ENCODE data around the gene ERFE. TPM values are rescaled to one million over a fixed set of nuclear protein-coding genes. Genes with fewer than 3 reads are reported as not detected.

ERFE gene
- total and polyA plus RNA-seq, 9 donors, result 6.1 to 25.0 (median 9.2) TPM

GRCh38 chr2:238126338-238126737 is 32.4 kb upstream of the ERFE start:
- Histone ChIP-seq H3K27ac (ENCODE audit: low read length) (no peak overlapping the region), H3K4me1 (ENCODE audit: control insufficient read depth, insufficient read depth, low read length) (peaks cover 25% of the 10 kb centered on the region), H3K9me3 (replicated peaks; ENCODE audit: control insufficient read depth, low read depth, low read length) (no peaks in the 10 kb centered on the region), H3K27me3 (ENCODE audit: control insufficient read depth, insufficient read depth, low read length) (peaks cover 3% of the 10 kb centered on the region), H3K36me3 (ENCODE audit: control insufficient read depth, insufficient read depth, low read length) (no peaks in the 10 kb centered on the region), H3K4me3 (ENCODE audit: low read length) (no peak overlapping the region)
- 95% methylated on average over 2 of the region's 2 CpGs for WGBS (ENCODE audit: insufficient coverage)
- DNase-seq, result no peak

DNA sequence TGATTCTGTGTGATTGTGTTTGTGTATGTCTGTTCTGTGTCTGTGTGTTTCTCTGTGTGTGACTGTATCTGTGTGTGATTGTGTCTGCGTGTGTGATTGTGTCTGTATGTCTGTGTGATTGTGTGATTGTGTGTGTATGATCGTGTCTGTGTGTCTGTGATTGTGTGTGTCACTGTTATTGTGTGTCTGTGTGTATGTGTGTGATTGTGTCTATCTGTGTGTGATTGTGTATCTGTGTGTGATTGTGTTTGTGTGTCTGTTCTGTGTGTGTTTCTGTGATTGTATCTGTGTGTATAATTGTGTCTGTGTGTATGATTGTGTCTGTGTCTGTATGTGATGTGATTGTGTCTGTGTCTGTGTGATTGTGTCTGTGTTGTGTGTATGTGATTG is 32.0 kb upstream of the ERFE start:
- Histone ChIP-seq H3K27me3 (ENCODE audit: control insufficient read depth, insufficient read depth, low read length) (peaks cover 3% of the 10 kb centered on the region), H3K9me3 (replicated peaks; ENCODE audit: control insufficient read depth, low read depth, low read length) (no peaks in the 10 kb centered on the region), H3K4me1 (ENCODE audit: control insufficient read depth, insufficient read depth, low read length) (peaks cover 25% of the 10 kb centered on the region), H3K4me3 (ENCODE audit: low read length) (no peak overlapping the region), H3K27ac (ENCODE audit: low read length) (no peak overlapping the region), H3K36me3 (ENCODE audit: control insufficient read depth, insufficient read depth, low read length) (no peaks in the 10 kb centered on the region)
- DNase-seq, result no peak
- 94% methylated on average over 2 of the region's 2 CpGs for WGBS (ENCODE audit: insufficient coverage)

- Histone ChIP-seq H3K4me3 (ENCODE audit: low read length) (peak overlapping the region; percentile 27), H3K36me3 (ENCODE audit: control insufficient read depth, insufficient read depth, low read length) (no peaks in the 10 kb centered on the region), H3K9me3 (replicated peaks; ENCODE audit: control insufficient read depth, low read depth, low read length) (no peaks in the 10 kb centered on the region), H3K27me3 (ENCODE audit: control insufficient read depth, insufficient read depth, low read length) (peaks cover 3% of the 10 kb centered on the region), H3K4me1 (ENCODE audit: control insufficient read depth, insufficient read depth, low read length) (peaks cover 28% of the 10 kb centered on the region), H3K27ac (ENCODE audit: low read length) (no peak overlapping the region)
- WGBS (ENCODE audit: insufficient coverage), result 38% methylated on average over 26 of the region's 36 CpGs
- DNase-seq, result peak; percentile 75
Observed at GRCh38 chr2:238127165-238128060, 31.4 kb upstream of the ERFE start.

DNA sequence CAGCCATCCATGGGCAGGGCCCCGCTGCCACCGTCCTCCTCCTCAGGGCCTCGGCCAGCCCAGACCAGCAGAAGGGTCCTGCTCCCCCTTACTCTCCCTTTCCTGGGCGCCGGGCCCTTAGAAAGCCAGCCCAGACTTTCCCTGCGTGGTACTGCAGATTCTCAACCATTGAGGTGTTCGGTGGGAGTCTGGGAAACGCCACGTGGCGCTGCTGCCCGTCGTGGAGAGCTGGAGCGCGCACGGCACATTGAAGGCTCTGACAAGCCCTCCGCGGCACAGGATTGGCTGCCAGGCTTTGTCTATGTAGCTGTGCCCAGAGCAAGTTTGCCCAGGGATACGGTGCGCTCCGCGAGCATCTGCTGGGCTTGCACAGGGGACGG is 30.7 kb upstream of the ERFE start:
- H3K4me1 ChIP-seq (ENCODE audit: control insufficient read depth, insufficient read depth, low read length), result peaks cover 33% of the 10 kb centered on the region
- WGBS (ENCODE audit: insufficient coverage), result 87% methylated on average over 17 of the region's 22 CpGs
- no peaks in the 10 kb centered on the region for H3K9me3 ChIP-seq (replicated peaks; ENCODE audit: control insufficient read depth, low read depth, low read length)
- H3K4me3 ChIP-seq (ENCODE audit: low read length), result no peak overlapping the region
- peaks cover 3% of the 10 kb centered on the region for H3K27me3 ChIP-seq (ENCODE audit: control insufficient read depth, insufficient read depth, low read length)
- no peak overlapping the region for H3K27ac ChIP-seq (ENCODE audit: low read length)
- no peaks in the 10 kb centered on the region for H3K36me3 ChIP-seq (ENCODE audit: control insufficient read depth, insufficient read depth, low read length)
- no peak for DNase-seq

DNA sequence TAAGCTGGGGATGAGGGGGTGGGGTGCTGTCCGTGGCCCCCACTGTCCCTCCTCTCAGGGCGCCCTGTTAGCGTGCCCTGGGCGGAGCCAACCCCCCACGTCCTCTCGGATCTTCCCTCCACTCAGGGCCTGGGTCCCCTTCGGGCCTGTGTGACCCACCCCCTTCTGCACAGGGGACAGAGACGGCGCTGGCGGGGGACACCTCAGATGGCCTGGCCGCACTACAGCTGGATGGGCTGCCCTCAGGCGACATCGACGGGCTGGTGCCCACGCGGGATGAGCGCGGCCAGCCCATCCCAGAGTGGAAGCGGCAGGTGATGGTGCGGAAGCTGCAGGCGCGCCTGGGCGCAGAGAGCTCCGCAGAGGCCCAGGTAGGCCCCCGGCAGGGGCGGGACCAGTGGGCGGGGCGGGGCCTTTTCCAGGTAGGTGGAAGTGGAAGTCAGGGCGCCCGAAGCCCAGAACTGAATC is 30.2 kb upstream of the ERFE start:
- Histone ChIP-seq H3K9me3 (replicated peaks; ENCODE audit: control insufficient read depth, low read depth, low read length) (no peaks in the 10 kb centered on the region), H3K4me3 (ENCODE audit: low read length) (no peak overlapping the region), H3K27ac (ENCODE audit: low read length) (no peak overlapping the region), H3K4me1 (ENCODE audit: control insufficient read depth, insufficient read depth, low read length) (peaks cover 35% of the 10 kb centered on the region), H3K36me3 (ENCODE audit: control insufficient read depth, insufficient read depth, low read length) (no peaks in the 10 kb centered on the region), H3K27me3 (ENCODE audit: control insufficient read depth, insufficient read depth, low read length) (peaks cover 3% of the 10 kb centered on the region)
- DNase-seq, result no peak
- 69% methylated on average over 20 of the region's 30 CpGs for WGBS (ENCODE audit: insufficient coverage)

DNA sequence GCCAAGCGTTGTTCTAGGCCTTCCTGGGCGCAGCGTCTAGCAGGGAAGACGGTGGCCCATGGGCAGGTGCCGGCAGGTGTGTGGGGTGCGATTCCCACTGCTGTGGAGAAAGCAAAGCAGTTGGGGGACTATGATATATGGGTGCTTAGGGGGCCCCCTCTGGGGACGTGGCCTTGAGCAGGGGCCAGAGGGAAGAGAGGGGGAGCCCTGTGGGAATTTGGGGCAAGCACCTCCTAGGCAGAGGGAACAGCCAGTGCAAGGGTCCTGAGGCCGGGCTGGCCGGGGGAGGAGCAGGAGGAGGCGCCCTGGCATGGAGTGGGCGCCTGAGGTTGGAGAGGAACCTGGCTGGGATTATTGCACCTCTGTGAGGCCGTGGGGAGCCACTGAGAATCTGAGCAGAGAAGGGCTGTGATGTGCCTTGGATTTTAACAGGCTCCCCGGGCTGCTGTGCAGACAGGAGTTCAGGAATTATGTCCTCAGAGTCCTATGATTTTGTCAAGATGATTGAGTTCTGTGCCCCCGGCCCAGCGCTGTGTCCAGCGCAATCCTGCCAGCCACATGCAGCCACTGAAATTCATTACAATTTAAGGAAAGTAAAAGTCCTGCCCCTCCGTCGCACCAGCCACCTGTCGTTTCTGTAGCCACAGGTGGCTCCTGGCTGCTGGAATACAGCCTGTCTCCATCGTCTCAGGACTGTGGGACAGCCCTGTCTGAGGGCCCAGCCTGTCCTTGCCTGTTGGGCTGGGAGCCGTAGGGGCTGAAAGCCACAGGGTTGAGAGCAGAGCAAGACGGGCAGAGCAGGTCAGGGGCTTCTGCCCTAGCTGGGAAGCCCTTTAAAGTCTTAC is 29.4 kb upstream of the ERFE start:
- 79% methylated on average over 20 of the region's 22 CpGs for WGBS (ENCODE audit: insufficient coverage)
- Histone ChIP-seq H3K4me3 (ENCODE audit: low read length) (no peak overlapping the region), H3K27ac (ENCODE audit: low read length) (no peak overlapping the region), H3K4me1 (ENCODE audit: control insufficient read depth, insufficient read depth, low read length) (peaks cover 37% of the 10 kb centered on the region), H3K36me3 (ENCODE audit: control insufficient read depth, insufficient read depth, low read length) (no peaks in the 10 kb centered on the region), H3K27me3 (ENCODE audit: control insufficient read depth, insufficient read depth, low read length) (peaks cover 3% of the 10 kb centered on the region), H3K9me3 (replicated peaks; ENCODE audit: control insufficient read depth, low read depth, low read length) (no peaks in the 10 kb centered on the region)
- DNase-seq, result no peak

GRCh38 chr2:238130111-238130695 is 28.6 kb upstream of the ERFE start:
- DNase-seq, result no peak
- no peak overlapping the region for H3K27ac ChIP-seq (ENCODE audit: low read length)
- no peaks in the 10 kb centered on the region for H3K9me3 ChIP-seq (replicated peaks; ENCODE audit: control insufficient read depth, low read depth, low read length)
- 84% methylated on average over 27 of the region's 28 CpGs for WGBS (ENCODE audit: insufficient coverage)
- peaks cover 3% of the 10 kb centered on the region for H3K27me3 ChIP-seq (ENCODE audit: control insufficient read depth, insufficient read depth, low read length)
- peaks cover 40% of the 10 kb centered on the region for H3K4me1 ChIP-seq (ENCODE audit: control insufficient read depth, insufficient read depth, low read length)
- H3K36me3 ChIP-seq (ENCODE audit: control insufficient read depth, insufficient read depth, low read length), result no peaks in the 10 kb centered on the region
- no peak overlapping the region for H3K4me3 ChIP-seq (ENCODE audit: low read length)

GRCh38 chr2:238130696-238131628 is 27.8 kb upstream of the ERFE start:
- H3K4me3 ChIP-seq (ENCODE audit: low read length), result no peak overlapping the region
- DNase-seq, result no peak
- H3K4me1 ChIP-seq (ENCODE audit: control insufficient read depth, insufficient read depth, low read length), result peaks cover 44% of the 10 kb centered on the region
- no peaks in the 10 kb centered on the region for H3K36me3 ChIP-seq (ENCODE audit: control insufficient read depth, insufficient read depth, low read length)
- peaks cover 3% of the 10 kb centered on the region for H3K27me3 ChIP-seq (ENCODE audit: control insufficient read depth, insufficient read depth, low read length)
- no peaks in the 10 kb centered on the region for H3K9me3 ChIP-seq (replicated peaks; ENCODE audit: control insufficient read depth, low read depth, low read length)
- WGBS (ENCODE audit: insufficient coverage), result 85% methylated on average over 64 of the region's 68 CpGs
- H3K27ac ChIP-seq (ENCODE audit: low read length), result no peak overlapping the region

GRCh38 chr2:238131761-238132462 is 26.9 kb upstream of the ERFE start:
- DNase-seq, result no peak
- H3K4me3 ChIP-seq (ENCODE audit: low read length), result no peak overlapping the region
- H3K27me3 ChIP-seq (ENCODE audit: control insufficient read depth, insufficient read depth, low read length), result peaks cover 3% of the 10 kb centered on the region
- H3K4me1 ChIP-seq (ENCODE audit: control insufficient read depth, insufficient read depth, low read length), result peaks cover 51% of the 10 kb centered on the region
- no peaks in the 10 kb centered on the region for H3K9me3 ChIP-seq (replicated peaks; ENCODE audit: control insufficient read depth, low read depth, low read length)
- 91% methylated on average over 14 of the region's 14 CpGs for WGBS (ENCODE audit: insufficient coverage)
- H3K36me3 ChIP-seq (ENCODE audit: control insufficient read depth, insufficient read depth, low read length), result no peaks in the 10 kb centered on the region
- no peak overlapping the region for H3K27ac ChIP-seq (ENCODE audit: low read length)
